GM23338 (cell line): ENCODE data around the gene TTC27. TPM values are rescaled to one million over a fixed set of nuclear protein-coding genes. Genes with fewer than 3 reads are reported as not detected.

Experiments used
- ATAC-seq: fragments of 200-7000 bp; cut with Tn5 transposase; 3 replicates; pipeline ENCODE4 v1.9.1; 2020
- DNase-seq: peaks from one replicate; pipeline ENCODE4 v3.0.0-alpha.2; 2015; ENCODE audit warnings: low spot score
- H2AFZ ChIP-seq: fragments of 200-600 bp; sonication (generic); 2 replicates; pipeline ENCODE4 v1.8.0; 2016; ENCODE audit warnings: antibody characterized with exemption, mild to moderate bottlenecking, moderate library complexity
- H3F3A ChIP-seq: fragments of 200-600 bp; sonication (generic); replicated peaks from 2 replicates; pipeline ENCODE4 v1.8.0; 2017; ENCODE audit warnings: antibody characterized with exemption, mixed run types, low read depth
- H3K27ac ChIP-seq: fragments of 200-600 bp; sonication (generic); 2 replicates; pipeline ENCODE4 v1.6.1; 2016; ENCODE audit warnings: low read depth
- H3K27me3 ChIP-seq: fragments of 200-600 bp; sonication (generic); 2 replicates; pipeline ENCODE4 v1.8.0; 2016; ENCODE audit warnings: mild to moderate bottlenecking, mixed run types, moderate library complexity; ENCODE audit not compliant: insufficient read depth
- H3K36me3 ChIP-seq: fragments of 200-600 bp; sonication (generic); 2 replicates; pipeline ENCODE4 v1.8.0; 2016; ENCODE audit warnings: mild to moderate bottlenecking; ENCODE audit not compliant: insufficient read depth
- H3K4me1 ChIP-seq: fragments of 200-600 bp; sonication (generic); 2 replicates; pipeline ENCODE4 v1.8.0; 2016; ENCODE audit warnings: mild to moderate bottlenecking, moderate library complexity; ENCODE audit not compliant: insufficient read depth
- H3K4me2 ChIP-seq: fragments of 200-600 bp; sonication (generic); 2 replicates; pipeline ENCODE4 v1.7.1; 2017; ENCODE audit warnings: mixed run types
- H3K4me3 ChIP-seq: fragments of 200-600 bp; sonication (generic); 2 replicates; pipeline ENCODE4 v1.6.1; 2016; ENCODE audit warnings: mixed run types
- H3K79me2 ChIP-seq: fragments of 200-600 bp; sonication (generic); replicated peaks from 2 replicates; pipeline ENCODE4 v1.8.0; 2017; ENCODE audit warnings: mild to moderate bottlenecking; ENCODE audit not compliant: insufficient read depth
- H3K9me2 ChIP-seq: fragments of 200-600 bp; sonication (generic); 2 replicates; pipeline ENCODE4 v1.8.0; 2017; ENCODE audit not compliant: insufficient read depth
- H4K20me1 ChIP-seq: fragments of 200-600 bp; sonication (generic); replicated peaks from 2 replicates; pipeline ENCODE4 v1.8.0; 2017; ENCODE audit warnings: mild to moderate bottlenecking; ENCODE audit not compliant: insufficient read depth
- H3K27ac Mint-ChIP-seq: 2 replicates; pipeline ENCODE4 v1.8.0; 2020; ENCODE audit warnings: inconsistent platforms, mild to moderate bottlenecking, moderate library complexity, mixed read lengths
- H3K27me3 Mint-ChIP-seq: 3 replicates; pipeline ENCODE4 v1.8.0; 2022; ENCODE audit warnings: low read depth, mild to moderate bottlenecking, moderate library complexity, mixed read lengths, inconsistent platforms; ENCODE audit not compliant: insufficient read depth, poor library complexity
- H3K36me3 Mint-ChIP-seq: 3 replicates; pipeline ENCODE4 v1.8.0; 2021; ENCODE audit warnings: low read depth, mild to moderate bottlenecking, inconsistent platforms, moderate library complexity, mixed read lengths
- H3K4me1 Mint-ChIP-seq: 3 replicates; pipeline ENCODE4 v1.8.0; 2020; ENCODE audit warnings: mild to moderate bottlenecking, inconsistent platforms, mixed read lengths
- H3K4me3 Mint-ChIP-seq: 3 replicates; pipeline ENCODE4 v1.8.0; 2021; ENCODE audit warnings: moderate library complexity, mild to moderate bottlenecking, inconsistent platforms, mixed read lengths
- H3K9me3 Mint-ChIP-seq: 3 replicates; pipeline ENCODE4 v1.8.0; 2020; ENCODE audit warnings: moderate library complexity, mild to moderate bottlenecking, inconsistent platforms, mixed read lengths
- CREB1 ChIP-seq: fragments of 250-450 bp; sonication (Bioruptor Pico); IDR thresholded peaks from 2 replicates; pipeline ENCODE4 v1.5.0; 2020; ENCODE audit warnings: low read depth, mild to moderate bottlenecking, moderate library complexity
- EZH2 ChIP-seq: fragments of 200-600 bp; sonication (generic); IDR thresholded peaks from one replicate; pipeline ENCODE4 v1.8.0; 2017; ENCODE audit warnings: antibody characterized with exemption, mild to moderate bottlenecking, low read depth; ENCODE audit not compliant: unreplicated experiment
- POLR2AphosphoS5 ChIP-seq: IDR thresholded peaks from 2 replicates; pipeline ENCODE4 v1.6.1; 2016; ENCODE audit warnings: antibody characterized with exemption, low read depth
- STAT1 ChIP-seq: IDR thresholded peaks from one replicate; pipeline ENCODE4 v1.6.1; 2016; ENCODE audit warnings: antibody characterized with exemption; ENCODE audit not compliant: unreplicated experiment
- polyA plus RNA-seq: library from polyadenylated mRNA; unstranded; fragments of >200 nt; fragmentation: Nextera tagmentation; extraction: Ambion mirVana; gene quantifications from 2 replicates; pipeline ENCODE4 v1.2.1, GENCODE V29; 2016
- total RNA-seq: library from RNA; depleted of rRNA; stranded (reverse); fragments of >200 nt; shearing (Covaris generic); gene quantifications from 2 replicates; pipeline ENCODE4 v1.2.3, GENCODE V29; 2014
- TF ChIP-seq, protein P1 (sequence below): fragments of 250-450 bp; sonication (Bioruptor Pico); IDR thresholded peaks from 2 replicates; pipeline ENCODE4 v1.5.0; 2020; ENCODE audit warnings: mild to moderate bottlenecking, moderate library complexity
- TF ChIP-seq, protein P2 (sequence below): IDR thresholded peaks from one replicate; pipeline ENCODE4 v1.6.1; 2018; ENCODE audit warnings: antibody characterized with exemption; ENCODE audit not compliant: unreplicated experiment
- TF ChIP-seq, protein P3 (sequence below), 2 experiments: fragments of 200-600 bp in 1 of 2; sonication (generic) in 1 of 2; conservative IDR thresholded peaks; 2 replicates each; pipeline versions ENCODE4 v1.5.1 to v1.6.1; 2016 to 2017; ENCODE audit warnings: antibody characterized with exemption in 2 of 2, low read depth in 2 of 2, mild to moderate bottlenecking in 2 of 2, moderate library complexity in 1 of 2

Gene TTC27
- total and polyA plus RNA-seq, 2 experiments from 2014 or later = 11.8 to 41.3 TPM

DNA sequence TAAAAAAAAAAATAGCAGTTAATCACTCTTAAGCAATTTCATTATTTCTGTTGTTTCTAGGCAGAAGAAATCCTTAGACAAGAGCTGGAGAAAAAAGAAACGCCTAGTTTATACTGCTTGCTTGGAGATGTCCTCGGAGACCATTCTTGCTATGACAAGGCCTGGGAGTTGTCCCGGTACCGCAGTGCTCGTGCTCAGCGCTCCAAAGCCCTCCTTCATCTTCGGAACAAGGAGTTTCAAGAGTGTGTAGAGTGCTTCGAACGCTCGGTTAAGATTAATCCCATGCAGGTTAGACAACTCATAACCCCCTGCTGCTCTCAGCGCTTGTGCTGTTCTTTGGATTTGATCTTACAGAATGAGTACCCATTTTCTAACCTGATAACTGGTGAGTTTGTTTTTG is 130.4 kb downstream of the TTC27 start (continued):
- TF ChIP-seq CREB1 (CRISPR knock-in tag) = no peak
- TF ChIP-seq, protein P1, sequence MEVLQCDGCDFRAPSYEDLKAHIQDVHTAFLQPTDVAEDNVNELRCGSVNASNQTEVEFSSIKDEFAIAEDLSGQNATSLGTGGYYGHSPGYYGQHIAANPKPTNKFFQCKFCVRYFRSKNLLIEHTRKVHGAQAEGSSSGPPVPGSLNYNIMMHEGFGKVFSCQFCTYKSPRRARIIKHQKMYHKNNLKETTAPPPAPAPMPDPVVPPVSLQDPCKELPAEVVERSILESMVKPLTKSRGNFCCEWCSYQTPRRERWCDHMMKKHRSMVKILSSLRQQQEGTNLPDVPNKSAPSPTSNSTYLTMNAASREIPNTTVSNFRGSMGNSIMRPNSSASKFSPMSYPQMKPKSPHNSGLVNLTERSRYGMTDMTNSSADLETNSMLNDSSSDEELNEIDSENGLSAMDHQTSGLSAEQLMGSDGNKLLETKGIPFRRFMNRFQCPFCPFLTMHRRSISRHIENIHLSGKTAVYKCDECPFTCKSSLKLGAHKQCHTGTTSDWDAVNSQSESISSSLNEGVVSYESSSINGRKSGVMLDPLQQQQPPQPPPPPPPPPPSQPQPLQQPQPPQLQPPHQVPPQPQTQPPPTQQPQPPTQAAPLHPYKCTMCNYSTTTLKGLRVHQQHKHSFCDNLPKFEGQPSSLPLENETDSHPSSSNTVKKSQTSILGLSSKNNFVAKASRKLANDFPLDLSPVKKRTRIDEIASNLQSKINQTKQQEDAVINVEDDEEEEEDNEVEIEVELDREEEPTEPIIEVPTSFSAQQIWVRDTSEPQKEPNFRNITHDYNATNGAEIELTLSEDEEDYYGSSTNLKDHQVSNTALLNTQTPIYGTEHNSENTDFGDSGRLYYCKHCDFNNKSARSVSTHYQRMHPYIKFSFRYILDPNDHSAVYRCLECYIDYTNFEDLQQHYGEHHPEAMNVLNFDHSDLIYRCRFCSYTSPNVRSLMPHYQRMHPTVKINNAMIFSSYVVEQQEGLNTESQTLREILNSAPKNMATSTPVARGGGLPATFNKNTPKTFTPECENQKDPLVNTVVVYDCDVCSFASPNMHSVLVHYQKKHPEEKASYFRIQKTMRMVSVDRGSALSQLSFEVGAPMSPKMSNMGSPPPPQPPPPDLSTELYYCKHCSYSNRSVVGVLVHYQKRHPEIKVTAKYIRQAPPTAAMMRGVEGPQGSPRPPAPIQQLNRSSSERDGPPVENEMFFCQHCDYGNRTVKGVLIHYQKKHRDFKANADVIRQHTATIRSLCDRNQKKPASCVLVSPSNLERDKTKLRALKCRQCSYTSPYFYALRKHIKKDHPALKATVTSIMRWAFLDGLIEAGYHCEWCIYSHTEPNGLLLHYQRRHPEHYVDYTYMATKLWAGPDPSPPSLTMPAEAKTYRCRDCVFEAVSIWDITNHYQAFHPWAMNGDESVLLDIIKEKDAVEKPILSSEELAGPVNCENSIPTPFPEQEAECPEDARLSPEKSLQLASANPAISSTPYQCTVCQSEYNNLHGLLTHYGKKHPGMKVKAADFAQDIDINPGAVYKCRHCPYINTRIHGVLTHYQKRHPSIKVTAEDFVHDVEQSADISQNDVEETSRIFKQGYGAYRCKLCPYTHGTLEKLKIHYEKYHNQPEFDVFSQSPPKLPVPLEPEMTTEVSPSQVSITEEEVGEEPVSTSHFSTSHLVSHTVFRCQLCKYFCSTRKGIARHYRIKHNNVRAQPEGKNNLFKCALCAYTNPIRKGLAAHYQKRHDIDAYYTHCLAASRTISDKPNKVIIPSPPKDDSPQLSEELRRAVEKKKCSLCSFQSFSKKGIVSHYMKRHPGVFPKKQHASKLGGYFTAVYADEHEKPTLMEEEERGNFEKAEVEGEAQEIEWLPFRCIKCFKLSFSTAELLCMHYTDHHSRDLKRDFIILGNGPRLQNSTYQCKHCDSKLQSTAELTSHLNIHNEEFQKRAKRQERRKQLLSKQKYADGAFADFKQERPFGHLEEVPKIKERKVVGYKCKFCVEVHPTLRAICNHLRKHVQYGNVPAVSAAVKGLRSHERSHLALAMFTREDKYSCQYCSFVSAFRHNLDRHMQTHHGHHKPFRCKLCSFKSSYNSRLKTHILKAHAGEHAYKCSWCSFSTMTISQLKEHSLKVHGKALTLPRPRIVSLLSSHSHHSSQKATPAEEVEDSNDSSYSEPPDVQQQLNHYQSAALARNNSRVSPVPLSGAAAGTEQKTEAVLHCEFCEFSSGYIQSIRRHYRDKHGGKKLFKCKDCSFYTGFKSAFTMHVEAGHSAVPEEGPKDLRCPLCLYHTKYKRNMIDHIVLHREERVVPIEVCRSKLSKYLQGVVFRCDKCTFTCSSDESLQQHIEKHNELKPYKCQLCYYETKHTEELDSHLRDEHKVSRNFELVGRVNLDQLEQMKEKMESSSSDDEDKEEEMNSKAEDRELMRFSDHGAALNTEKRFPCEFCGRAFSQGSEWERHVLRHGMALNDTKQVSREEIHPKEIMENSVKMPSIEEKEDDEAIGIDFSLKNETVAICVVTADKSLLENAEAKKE (CRISPR knock-in tag) = no peak

DNA sequence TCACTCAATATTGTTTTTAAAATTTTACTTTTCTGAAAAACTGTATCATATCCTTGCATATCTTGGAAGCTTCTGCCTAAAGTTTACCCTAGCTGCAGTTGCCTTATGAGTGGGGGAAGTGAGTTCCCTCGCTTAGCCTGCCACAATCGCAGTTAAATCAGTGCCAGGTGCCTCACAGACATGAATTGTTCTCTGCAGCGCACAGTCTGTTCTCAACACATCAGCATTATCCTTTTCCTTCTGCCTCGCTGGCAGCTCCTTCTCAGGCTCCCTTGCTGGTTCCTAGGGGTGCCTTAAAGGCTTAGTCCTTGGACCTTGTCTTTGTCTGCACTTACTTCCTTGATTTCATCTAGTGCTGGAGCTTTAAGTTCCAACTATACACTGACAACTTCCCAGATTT is 132.8 kb downstream of the TTC27 start:
- no peak overlapping the region for H3K4me2 ChIP-seq
- peaks cover 4% of the 10 kb centered on the region; the same call in 1 of the 2 replicates for H3K9me2 ChIP-seq
- peaks cover 8% of the 10 kb centered on the region; the same call in 1 of the 3 replicates for H3K4me1 Mint-ChIP-seq
- ATAC-seq (no peak), DNase-seq (no peak)
- H3K4me3 Mint-ChIP-seq = no peak overlapping the region
- H3K27ac Mint-ChIP-seq = no peak overlapping the region
- no peak overlapping the region for H3K4me3 ChIP-seq
- H3K36me3 Mint-ChIP-seq = peaks cover 4% of the 10 kb centered on the region
- no peaks in the 10 kb centered on the region for H3K27me3 ChIP-seq
- no peaks in the 10 kb centered on the region for H3K79me2 ChIP-seq
- no peaks in the 10 kb centered on the region for H3K4me1 ChIP-seq
- no peaks in the 10 kb centered on the region for H3F3A ChIP-seq
- no peak overlapping the region for H3K27ac ChIP-seq
- H3K9me3 Mint-ChIP-seq = peaks cover 3% of the 10 kb centered on the region; the same call in 1 of the 3 replicates
- 0 out of 2 replicates have a peak, but pooled peaks cover 4% of the 10 kb centered on the region for H3K36me3 ChIP-seq
- H3K27me3 Mint-ChIP-seq = peaks cover 6% of the 10 kb centered on the region
- H4K20me1 ChIP-seq = no peaks in the 10 kb centered on the region
- H2AFZ ChIP-seq = no peak overlapping the region
- no peak for TF ChIP-seq POLR2AphosphoS5
- TF ChIP-seq STAT1 = no peak
- TF ChIP-seq, protein P2, sequence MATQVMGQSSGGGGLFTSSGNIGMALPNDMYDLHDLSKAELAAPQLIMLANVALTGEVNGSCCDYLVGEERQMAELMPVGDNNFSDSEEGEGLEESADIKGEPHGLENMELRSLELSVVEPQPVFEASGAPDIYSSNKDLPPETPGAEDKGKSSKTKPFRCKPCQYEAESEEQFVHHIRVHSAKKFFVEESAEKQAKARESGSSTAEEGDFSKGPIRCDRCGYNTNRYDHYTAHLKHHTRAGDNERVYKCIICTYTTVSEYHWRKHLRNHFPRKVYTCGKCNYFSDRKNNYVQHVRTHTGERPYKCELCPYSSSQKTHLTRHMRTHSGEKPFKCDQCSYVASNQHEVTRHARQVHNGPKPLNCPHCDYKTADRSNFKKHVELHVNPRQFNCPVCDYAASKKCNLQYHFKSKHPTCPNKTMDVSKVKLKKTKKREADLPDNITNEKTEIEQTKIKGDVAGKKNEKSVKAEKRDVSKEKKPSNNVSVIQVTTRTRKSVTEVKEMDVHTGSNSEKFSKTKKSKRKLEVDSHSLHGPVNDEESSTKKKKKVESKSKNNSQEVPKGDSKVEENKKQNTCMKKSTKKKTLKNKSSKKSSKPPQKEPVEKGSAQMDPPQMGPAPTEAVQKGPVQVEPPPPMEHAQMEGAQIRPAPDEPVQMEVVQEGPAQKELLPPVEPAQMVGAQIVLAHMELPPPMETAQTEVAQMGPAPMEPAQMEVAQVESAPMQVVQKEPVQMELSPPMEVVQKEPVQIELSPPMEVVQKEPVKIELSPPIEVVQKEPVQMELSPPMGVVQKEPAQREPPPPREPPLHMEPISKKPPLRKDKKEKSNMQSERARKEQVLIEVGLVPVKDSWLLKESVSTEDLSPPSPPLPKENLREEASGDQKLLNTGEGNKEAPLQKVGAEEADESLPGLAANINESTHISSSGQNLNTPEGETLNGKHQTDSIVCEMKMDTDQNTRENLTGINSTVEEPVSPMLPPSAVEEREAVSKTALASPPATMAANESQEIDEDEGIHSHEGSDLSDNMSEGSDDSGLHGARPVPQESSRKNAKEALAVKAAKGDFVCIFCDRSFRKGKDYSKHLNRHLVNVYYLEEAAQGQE = no peak
- TF ChIP-seq, protein P3, sequence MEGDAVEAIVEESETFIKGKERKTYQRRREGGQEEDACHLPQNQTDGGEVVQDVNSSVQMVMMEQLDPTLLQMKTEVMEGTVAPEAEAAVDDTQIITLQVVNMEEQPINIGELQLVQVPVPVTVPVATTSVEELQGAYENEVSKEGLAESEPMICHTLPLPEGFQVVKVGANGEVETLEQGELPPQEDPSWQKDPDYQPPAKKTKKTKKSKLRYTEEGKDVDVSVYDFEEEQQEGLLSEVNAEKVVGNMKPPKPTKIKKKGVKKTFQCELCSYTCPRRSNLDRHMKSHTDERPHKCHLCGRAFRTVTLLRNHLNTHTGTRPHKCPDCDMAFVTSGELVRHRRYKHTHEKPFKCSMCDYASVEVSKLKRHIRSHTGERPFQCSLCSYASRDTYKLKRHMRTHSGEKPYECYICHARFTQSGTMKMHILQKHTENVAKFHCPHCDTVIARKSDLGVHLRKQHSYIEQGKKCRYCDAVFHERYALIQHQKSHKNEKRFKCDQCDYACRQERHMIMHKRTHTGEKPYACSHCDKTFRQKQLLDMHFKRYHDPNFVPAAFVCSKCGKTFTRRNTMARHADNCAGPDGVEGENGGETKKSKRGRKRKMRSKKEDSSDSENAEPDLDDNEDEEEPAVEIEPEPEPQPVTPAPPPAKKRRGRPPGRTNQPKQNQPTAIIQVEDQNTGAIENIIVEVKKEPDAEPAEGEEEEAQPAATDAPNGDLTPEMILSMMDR (conservative IDR thresholded peaks at IDR 0.05; ENCODE audit: low read depth in 2 of 2) = no peak
- no peak for TF ChIP-seq EZH2
